Measurements from ENCODE around the gene GRIN2C. TPM values are rescaled to one million over a fixed set of nuclear protein-coding genes. Genes with fewer than 3 reads are reported as not detected.

Gene GRIN2C
- total RNA-seq, 4 donors from 2014 or later: 0.17 to 0.38 (median 0.27) TPM

DNA sequence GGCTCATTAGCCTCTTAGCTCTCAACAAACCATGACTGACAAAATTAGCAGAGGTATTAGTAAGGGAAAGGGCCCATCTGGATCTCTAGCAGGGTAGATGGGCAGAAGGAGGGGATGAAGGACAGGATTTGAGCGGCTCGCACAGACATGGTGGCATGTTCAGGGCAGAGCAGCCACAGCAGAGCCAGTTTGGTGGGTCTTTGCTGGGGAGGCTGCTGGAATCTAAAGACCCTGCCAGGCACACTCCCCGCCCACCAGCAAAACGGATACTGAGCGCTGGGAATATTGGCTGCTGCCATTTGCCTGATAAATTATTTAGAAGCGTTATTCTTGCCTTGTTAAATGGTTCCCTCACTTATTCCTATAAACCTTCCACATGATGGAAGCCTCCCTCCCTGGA is 62.8 kb downstream of the GRIN2C start:
- TF ChIP-seq, protein P1, sequence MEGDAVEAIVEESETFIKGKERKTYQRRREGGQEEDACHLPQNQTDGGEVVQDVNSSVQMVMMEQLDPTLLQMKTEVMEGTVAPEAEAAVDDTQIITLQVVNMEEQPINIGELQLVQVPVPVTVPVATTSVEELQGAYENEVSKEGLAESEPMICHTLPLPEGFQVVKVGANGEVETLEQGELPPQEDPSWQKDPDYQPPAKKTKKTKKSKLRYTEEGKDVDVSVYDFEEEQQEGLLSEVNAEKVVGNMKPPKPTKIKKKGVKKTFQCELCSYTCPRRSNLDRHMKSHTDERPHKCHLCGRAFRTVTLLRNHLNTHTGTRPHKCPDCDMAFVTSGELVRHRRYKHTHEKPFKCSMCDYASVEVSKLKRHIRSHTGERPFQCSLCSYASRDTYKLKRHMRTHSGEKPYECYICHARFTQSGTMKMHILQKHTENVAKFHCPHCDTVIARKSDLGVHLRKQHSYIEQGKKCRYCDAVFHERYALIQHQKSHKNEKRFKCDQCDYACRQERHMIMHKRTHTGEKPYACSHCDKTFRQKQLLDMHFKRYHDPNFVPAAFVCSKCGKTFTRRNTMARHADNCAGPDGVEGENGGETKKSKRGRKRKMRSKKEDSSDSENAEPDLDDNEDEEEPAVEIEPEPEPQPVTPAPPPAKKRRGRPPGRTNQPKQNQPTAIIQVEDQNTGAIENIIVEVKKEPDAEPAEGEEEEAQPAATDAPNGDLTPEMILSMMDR (IDR thresholded peaks at IDR 0.05; ENCODE audit: low read depth): no peak

DNA sequence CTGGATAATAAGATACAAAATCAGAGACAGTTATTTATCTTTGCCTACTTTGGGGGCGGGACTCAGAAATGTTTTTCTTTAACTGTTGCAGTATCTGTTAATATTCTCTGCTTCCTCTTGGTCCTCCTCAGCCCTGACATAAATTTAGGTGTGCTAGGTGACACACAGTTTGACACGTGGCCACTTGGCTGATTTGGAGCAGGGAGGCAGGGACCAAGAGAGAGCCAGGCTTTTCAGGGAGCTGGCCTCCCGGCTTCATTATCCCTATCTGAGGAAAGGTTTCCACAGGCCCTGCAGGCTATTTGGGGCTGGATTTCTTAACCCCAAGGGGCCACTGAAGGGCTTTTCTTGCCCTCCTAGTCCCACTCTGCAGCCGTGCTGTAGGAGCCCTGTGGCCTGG is 63.5 kb downstream of the GRIN2C start:
- TF ChIP-seq, protein P1 (IDR thresholded peaks at IDR 0.05; ENCODE audit: low read depth): no peak

DNA sequence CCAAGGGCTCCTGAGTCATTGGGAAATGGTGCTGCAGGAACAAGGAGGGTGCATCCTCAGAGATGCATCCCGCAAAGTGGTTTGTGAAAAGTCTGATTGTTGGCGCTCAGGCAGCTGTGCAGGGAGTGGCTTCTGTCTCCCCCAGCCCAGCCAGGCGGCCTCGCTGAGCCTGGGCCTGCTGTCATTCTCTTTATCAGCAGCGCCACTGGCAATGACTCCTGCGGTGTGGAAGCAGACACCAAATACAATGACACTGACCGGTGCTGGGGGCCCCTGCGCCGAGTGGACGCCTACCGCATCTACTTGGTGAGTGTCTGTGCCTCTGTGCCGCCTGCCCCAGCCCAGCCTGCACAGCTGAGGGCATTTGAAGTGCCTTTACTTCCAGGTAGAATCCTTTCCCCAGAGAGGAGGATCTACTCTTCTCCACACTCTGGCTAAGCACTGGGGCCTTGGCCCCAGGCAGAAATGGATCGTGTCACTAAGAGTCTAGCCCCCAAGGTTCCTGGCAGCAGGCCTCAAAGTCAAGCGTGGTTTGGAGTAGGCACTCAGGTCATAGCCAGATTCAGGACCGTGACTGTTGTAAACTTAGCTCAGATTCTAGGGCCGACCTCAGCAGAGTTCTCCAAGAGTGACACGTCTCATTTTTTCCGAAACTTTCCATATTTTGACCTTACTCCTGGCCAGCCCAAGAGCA is 64.2 kb downstream of the GRIN2C start:
- TF ChIP-seq, protein P1 (IDR thresholded peaks at IDR 0.05; ENCODE audit: low read depth): no peak

DNA sequence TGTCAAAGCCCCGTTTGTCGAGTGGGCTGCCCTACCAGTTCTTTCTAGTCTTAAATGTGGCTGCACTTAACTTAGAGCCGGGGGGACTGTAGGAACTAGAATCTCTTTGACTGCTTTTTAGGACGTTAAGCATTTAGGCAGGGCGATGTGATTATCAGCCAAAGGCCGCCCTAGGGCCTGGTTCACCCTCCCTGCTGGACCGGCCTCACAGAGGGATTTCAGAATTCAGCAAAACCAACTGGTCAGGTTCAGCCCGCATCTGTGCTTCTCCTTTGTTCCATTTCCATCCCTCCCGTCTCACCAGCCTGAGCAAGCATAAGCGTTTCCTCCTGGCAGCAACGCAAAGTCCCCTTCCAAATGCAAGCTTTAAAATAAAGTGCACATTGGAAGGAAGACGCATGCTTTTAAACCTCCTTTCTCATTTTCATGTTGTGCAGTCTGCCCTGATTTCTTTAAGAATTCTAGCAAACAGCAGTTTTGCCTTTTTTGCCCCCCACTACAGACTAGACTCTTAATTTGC is 67.0 kb downstream of the GRIN2C start:
- TF ChIP-seq, protein P1 (IDR thresholded peaks at IDR 0.05; ENCODE audit: low read depth): no peak

Other genes with a start within 250 kb of the GRIN2C start
- gene CD300E, start 236.1 kb downstream of the GRIN2C start, total RNA-seq: 1 to 10 TPM in 3 of 4 donors, under 1 TPM in 1; 0.38 to 1.2 (median 1.1) TPM
- 1 to 10 TPM in 2 of 4 donors, under 1 TPM in 1, not detected in 1; 0.98 to 6.8 (median 1.1) TPM for gene CD300LF, start 147.0 kb downstream of the GRIN2C start, total RNA-seq
- 1 to 10 TPM in 3 of 4 donors, not detected in 1; 1.0 to 2.4 (median 1.9) TPM for gene RAB37, start 122.6 kb downstream of the GRIN2C start, total RNA-seq
- gene NHERF1, start 111.3 kb downstream of the GRIN2C start, total RNA-seq: 10 to 100 TPM; 10.3 to 26.2 (median 15.1) TPM
- 10 to 100 TPM; 12.4 to 20.0 (median 18.3) TPM for gene NAT9, start 83.5 kb downstream of the GRIN2C start, total RNA-seq
- 1 to 10 TPM; 1.1 to 8.3 (median 6.0) TPM for gene FDXR, start 13.1 kb upstream of the GRIN2C start, total RNA-seq
- gene FADS6, start 33.7 kb upstream of the GRIN2C start, total RNA-seq: under 1 TPM in 1 of 4 donors, not detected in 3; 0.22 TPM
- not detected for gene USH1G, start 63.4 kb upstream of the GRIN2C start, total RNA-seq
- under 1 TPM in 1 of 4 donors, not detected in 3; 0.44 TPM for gene OTOP2, start 64.4 kb upstream of the GRIN2C start, total RNA-seq
- not detected for gene OTOP3, start 76.0 kb upstream of the GRIN2C start, total RNA-seq
- gene HID1, start 112.9 kb upstream of the GRIN2C start, total RNA-seq: 10 to 100 TPM in 1 of 4 donors, 1 to 10 TPM in 3; 3.2 to 16.6 (median 3.6) TPM
- gene CDR2L, start 127.7 kb upstream of the GRIN2C start, total RNA-seq: 1 to 10 TPM; 5.1 to 8.5 (median 5.9) TPM
- gene MRPL58, start 152.8 kb upstream of the GRIN2C start, total RNA-seq: 10 to 100 TPM; 34.8 to 53.5 (median 45.1) TPM
- 100 to 1,000 TPM; 236 to 509 (median 283) TPM for gene ATP5PD, start 187.1 kb upstream of the GRIN2C start, total RNA-seq
- 10 to 100 TPM; 18.9 to 30.8 (median 24.2) TPM for gene KCTD2, start 187.3 kb upstream of the GRIN2C start, total RNA-seq
- 10 to 100 TPM; 11.7 to 30.0 (median 13.2) TPM for gene SLC16A5, start 228.1 kb upstream of the GRIN2C start, total RNA-seq

Data from subcutaneous adipose tissue (tissue), 4 donors.